Measurements from ENCODE around the gene MICB. TPM values are rescaled to one million over a fixed set of nuclear protein-coding genes. Genes with fewer than 3 reads are reported as not detected.
A peak's percentile ranks its signal among the peaks of the same experiment; 100 is the strongest.

MICB gene
- total and polyA plus RNA-seq, 9 of the 15 experiments (the other 6 are each of a cell fraction or from before 2014, with no cell fraction given): 13.3 to 34.5 (median 19.8) TPM

DNA sequence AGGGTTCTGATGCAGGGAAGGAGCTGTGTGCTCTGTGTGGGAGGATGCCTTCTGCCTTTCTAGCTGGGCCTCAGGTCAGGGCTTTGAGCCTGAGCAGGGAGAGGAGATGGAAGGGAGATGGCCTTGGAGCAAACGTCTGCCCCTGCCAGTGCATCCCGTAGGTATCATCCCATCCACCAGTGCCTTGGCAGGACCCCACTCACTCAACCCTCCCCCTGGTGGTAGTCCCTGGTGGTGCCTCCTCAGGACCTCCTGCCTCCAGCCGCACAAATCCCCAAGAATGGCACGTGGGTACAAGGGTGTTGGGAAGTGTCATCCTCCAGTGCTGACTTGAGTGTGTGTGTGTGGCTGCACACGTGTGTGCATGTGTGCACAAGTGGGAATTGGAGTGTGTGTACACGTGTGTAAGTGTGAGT, 23.1 kb upstream of the MICB start (continued):
- TF ChIP-seq, protein P1, sequence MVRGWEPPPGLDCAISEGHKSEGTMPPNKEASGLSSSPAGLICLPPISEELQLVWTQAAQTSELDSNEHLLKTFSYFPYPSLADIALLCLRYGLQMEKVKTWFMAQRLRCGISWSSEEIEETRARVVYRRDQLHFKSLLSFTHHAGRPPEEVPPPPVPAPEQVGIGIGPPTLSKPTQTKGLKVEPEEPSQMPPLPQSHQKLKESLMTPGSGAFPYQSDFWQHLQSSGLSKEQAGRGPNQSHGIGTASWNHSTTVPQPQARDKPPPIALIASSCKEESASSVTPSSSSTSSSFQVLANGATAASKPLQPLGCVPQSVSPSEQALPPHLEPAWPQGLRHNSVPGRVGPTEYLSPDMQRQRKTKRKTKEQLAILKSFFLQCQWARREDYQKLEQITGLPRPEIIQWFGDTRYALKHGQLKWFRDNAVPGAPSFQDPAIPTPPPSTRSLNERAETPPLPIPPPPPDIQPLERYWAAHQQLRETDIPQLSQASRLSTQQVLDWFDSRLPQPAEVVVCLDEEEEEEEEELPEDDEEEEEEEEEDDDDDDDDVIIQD (CRISPR knock-in tag; IDR thresholded peaks at IDR 0.05): no peak
- TF ChIP-seq HMG20B (CRISPR knock-in tag; IDR thresholded peaks at IDR 0.05) (no peak), NR2C2 (CRISPR knock-in tag; IDR thresholded peaks at IDR 0.05) (0 out of 2 replicates have a peak, but pooled peaks have one; percentile 60), NR2C2 (tag; IDR thresholded peaks at IDR 0.05) (no peak), TSC22D4 (tag; IDR thresholded peaks at IDR 0.05) (no peak), ZNF41 (CRISPR knock-in tag; conservative IDR thresholded peaks at IDR 0.05) (no peak)
- TF ChIP-seq, protein P2, sequence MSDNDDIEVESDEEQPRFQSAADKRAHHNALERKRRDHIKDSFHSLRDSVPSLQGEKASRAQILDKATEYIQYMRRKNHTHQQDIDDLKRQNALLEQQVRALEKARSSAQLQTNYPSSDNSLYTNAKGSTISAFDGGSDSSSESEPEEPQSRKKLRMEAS (CRISPR knock-in tag; IDR thresholded peaks at IDR 0.05): peak; percentile 68
- TF ChIP-seq, protein P3, sequence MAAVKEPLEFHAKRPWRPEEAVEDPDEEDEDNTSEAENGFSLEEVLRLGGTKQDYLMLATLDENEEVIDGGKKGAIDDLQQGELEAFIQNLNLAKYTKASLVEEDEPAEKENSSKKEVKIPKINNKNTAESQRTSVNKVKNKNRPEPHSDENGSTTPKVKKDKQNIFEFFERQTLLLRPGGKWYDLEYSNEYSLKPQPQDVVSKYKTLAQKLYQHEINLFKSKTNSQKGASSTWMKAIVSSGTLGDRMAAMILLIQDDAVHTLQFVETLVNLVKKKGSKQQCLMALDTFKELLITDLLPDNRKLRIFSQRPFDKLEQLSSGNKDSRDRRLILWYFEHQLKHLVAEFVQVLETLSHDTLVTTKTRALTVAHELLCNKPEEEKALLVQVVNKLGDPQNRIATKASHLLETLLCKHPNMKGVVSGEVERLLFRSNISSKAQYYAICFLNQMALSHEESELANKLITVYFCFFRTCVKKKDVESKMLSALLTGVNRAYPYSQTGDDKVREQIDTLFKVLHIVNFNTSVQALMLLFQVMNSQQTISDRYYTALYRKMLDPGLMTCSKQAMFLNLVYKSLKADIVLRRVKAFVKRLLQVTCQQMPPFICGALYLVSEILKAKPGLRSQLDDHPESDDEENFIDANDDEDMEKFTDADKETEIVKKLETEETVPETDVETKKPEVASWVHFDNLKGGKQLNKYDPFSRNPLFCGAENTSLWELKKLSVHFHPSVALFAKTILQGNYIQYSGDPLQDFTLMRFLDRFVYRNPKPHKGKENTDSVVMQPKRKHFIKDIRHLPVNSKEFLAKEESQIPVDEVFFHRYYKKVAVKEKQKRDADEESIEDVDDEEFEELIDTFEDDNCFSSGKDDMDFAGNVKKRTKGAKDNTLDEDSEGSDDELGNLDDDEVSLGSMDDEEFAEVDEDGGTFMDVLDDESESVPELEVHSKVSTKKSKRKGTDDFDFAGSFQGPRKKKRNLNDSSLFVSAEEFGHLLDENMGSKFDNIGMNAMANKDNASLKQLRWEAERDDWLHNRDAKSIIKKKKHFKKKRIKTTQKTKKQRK (IDR thresholded peaks at IDR 0.05; ENCODE audit: borderline replicate concordance, low read depth, low read length): no peak

Data from K562 (cell line).